Keratinocyte (primary cell): ENCODE measurements around the gene SLC9A8. TPM values are rescaled to one million over a fixed set of nuclear protein-coding genes. Genes with fewer than 3 reads are reported as not detected.

Experiments used
- DNase-seq: peaks from one replicate; pipeline ENCODE4 v3.0.0-alpha.2; 2011; ENCODE audit warnings: low read depth, missing footprints, low spot score
- FAIRE-seq: peaks from 2 replicates; lab custom pipeline; 2011; peaks lifted over from hg19 to GRCh38; lab: Jason Lieb, UNC
- H2AFZ ChIP-seq: 2 replicates; pipeline ENCODE4 v1.6.0; 2012; ENCODE audit warnings: low read length, control low read depth, inconsistent platforms; ENCODE audit not compliant: control insufficient read depth
- H3K27ac ChIP-seq: 2 replicates; pipeline ENCODE4 v1.5.1; 2011; ENCODE audit warnings: low read length; ENCODE audit not compliant: control insufficient read depth, insufficient read depth
- H3K27me3 ChIP-seq: 3 replicates; pipeline ENCODE4 v1.6.0; 2011; ENCODE audit warnings: low read length; ENCODE audit not compliant: control insufficient read depth, insufficient read depth; ENCODE audit errors: extremely low read depth
- H3K36me3 ChIP-seq, 2 experiments: 2 replicates in 1 of 2; 3 replicates in 1 of 2; pipeline ENCODE4 v1.5.1; 2011; ENCODE audit warnings: low read length in 2 of 2, mild to moderate bottlenecking in 1 of 2; ENCODE audit not compliant: control insufficient read depth in 2 of 2, insufficient read depth in 2 of 2; ENCODE audit errors: extremely low read depth in 1 of 2
- H3K4me1 ChIP-seq: 3 replicates; pipeline ENCODE4 v1.5.1; 2011; ENCODE audit warnings: low read length; ENCODE audit not compliant: control insufficient read depth, insufficient read depth; ENCODE audit errors: extremely low read depth
- H3K4me2 ChIP-seq: 3 replicates; pipeline ENCODE4 v1.6.0; 2011; ENCODE audit warnings: low read depth, low read length; ENCODE audit not compliant: control insufficient read depth, insufficient read depth; ENCODE audit errors: extremely low read depth
- H3K4me3 ChIP-seq, 3 experiments: fragments of 200-600 bp in 1 of 3; sonication (generic) in 1 of 3; 2 replicates in 2 of 3; 3 replicates in 1 of 3; pipeline ENCODE4 v1.5.1; 2011 to 2016; ENCODE audit warnings: low read length in 3 of 3, mild to moderate bottlenecking in 3 of 3, control low read depth in 2 of 3, inconsistent platforms in 1 of 3, low read depth in 1 of 3, mixed read lengths in 1 of 3, mixed run types in 1 of 3, moderate library complexity in 1 of 3; ENCODE audit not compliant: control insufficient read depth in 2 of 3, insufficient read depth in 2 of 3; ENCODE audit errors: extremely low read depth in 1 of 3
- H3K79me2 ChIP-seq: 2 replicates; pipeline ENCODE4 v1.6.0; 2012; ENCODE audit warnings: low read length; ENCODE audit not compliant: control insufficient read depth, insufficient read depth
- H3K9ac ChIP-seq: 3 replicates; pipeline ENCODE4 v1.6.0; 2011; ENCODE audit warnings: low read length; ENCODE audit not compliant: control insufficient read depth, insufficient read depth; ENCODE audit errors: extremely low read depth
- H3K9me1 ChIP-seq: 3 replicates; pipeline ENCODE4 v1.6.0; 2011; ENCODE audit warnings: low read length; ENCODE audit not compliant: control insufficient read depth, insufficient read depth; ENCODE audit errors: extremely low read depth
- H3K9me3 ChIP-seq: 2 replicates; pipeline ENCODE4 v1.5.1; 2012; ENCODE audit warnings: low read depth, low read length; ENCODE audit not compliant: control insufficient read depth
- H4K20me1 ChIP-seq: 3 replicates; pipeline ENCODE4 v1.6.0; 2011; ENCODE audit warnings: low read length; ENCODE audit not compliant: control insufficient read depth, insufficient read depth; ENCODE audit errors: extremely low read depth
- CTCF ChIP-seq, 3 experiments: IDR thresholded peaks in 1 of 3; conservative IDR thresholded peaks in 1 of 3; optimal IDR thresholded peaks in 1 of 3; 2 replicates in 2 of 3; 3 replicates in 1 of 3; pipeline versions ENCODE3 to v1.5.1; 2011; ENCODE audit warnings: low read length in 3 of 3, mild to moderate bottlenecking in 3 of 3, moderate library complexity in 2 of 3, control low read depth in 1 of 3, inconsistent platforms in 1 of 3; ENCODE audit not compliant: insufficient read depth in 2 of 3; ENCODE audit errors: extremely low read depth in 1 of 3
- EZH2 ChIP-seq: IDR thresholded peaks from one replicate; pipeline ENCODE4 v1.6.1; 2012; ENCODE audit warnings: inconsistent platforms, mild to moderate bottlenecking, low read length, moderate library complexity
- dilution Hi-C: fragments of 300-500 bp; cut with MboI; formaldehyde crosslinking; loops from one replicate; pipeline ENCODE4 v1.7.0; 2020; ENCODE audit warnings: low sequenced_read_pairs; ENCODE audit not compliant: extremely low pct_ligation_motif_present
- polyA plus RNA-seq, 5 experiments: library from polyadenylated mRNA; depleted of rRNA in 3 of 5; stranded (reverse) in 3 of 5; stranded (forward) in 1 of 5; unstranded in 1 of 5; fragments of >200 nt; gene quantifications; 1 replicate in 1 of 5; 2 replicates in 3 of 5; 3 replicates in 1 of 5; pipeline versions ENCODE4 v1.2.1 to v1.2.3, GENCODE V29; 2011 to 2012; ENCODE audit warnings: missing spikeins in 2 of 5, low read depth in 1 of 5, low replicate concordance in 1 of 5

SLC9A8 gene
- polyA plus RNA-seq, 1 donor (not counting 4 experiments of a cell fraction or from before 2014, with no cell fraction given), result 1.9 TPM

GRCh38 chr20:49915380-49916145, 102.9 kb downstream of the SLC9A8 start, which contains the start of gene SPATA2:
SPATA2 (minus strand) TSS chr20:49915529; CDS start chr20:49908490, 7,039 bp downstream.
- DNase-seq (peak; percentile 74), FAIRE-seq (no peak)
- peaks cover 2% of the 10 kb centered on the region for H3K9me1 ChIP-seq

GRCh38 chr20:49916146-49917002, 103.7 kb downstream of the SLC9A8 start:
- DNase-seq (no peak), FAIRE-seq (no peak)
- peak overlapping the region; percentile 42 for H2AFZ ChIP-seq
- no peaks in the 10 kb centered on the region for H4K20me1 ChIP-seq
- no peaks in the 10 kb centered on the region for H3K9me3 ChIP-seq
- dilution Hi-C loops, result no loop called here
- H3K79me2 ChIP-seq, result peaks cover 39% of the 10 kb centered on the region
- peak overlapping the region; percentile 89 to 100 (median 90) for H3K4me3 ChIP-seq
- TF ChIP-seq CTCF (optimal IDR thresholded peaks at IDR 0.05 in 1 of 3, IDR thresholded peaks at IDR 0.05 in 1 of 3, conservative IDR thresholded peaks at IDR 0.05 in 1 of 3; ENCODE audit: extremely low read depth in 1 of 3, insufficient read depth in 2 of 3, low read length in 3 of 3), result no peak
- no peaks in the 10 kb centered on the region for H3K27me3 ChIP-seq
- peak overlapping the region; percentile 99 for H3K9ac ChIP-seq
- peaks cover 2% of the 10 kb centered on the region for H3K9me1 ChIP-seq
- H3K4me1 ChIP-seq, result peaks cover 21% of the 10 kb centered on the region
- H3K27ac ChIP-seq, result peak overlapping the region; percentile 100
- H3K36me3 ChIP-seq, result peaks cover 0 to 8% of the 10 kb centered on the region in 2 experiments
- H3K4me2 ChIP-seq, result peak overlapping the region; percentile 83

More at GRCh38 chr20:49915380-49916145, 102.9 kb downstream of the SLC9A8 start, which contains the start of gene SPATA2:
- Histone ChIP-seq H3K27ac (peak within 1 kb of the TSS; percentile 100), H3K4me3 (peak within 1 kb of the TSS; percentile 89 to 100 (median 90)), H2AFZ (peak within 1 kb of the TSS; percentile 100), H3K4me2 (peak within 1 kb of the TSS; percentile 83), H3K27me3 (no peaks in the 10 kb centered on the region), H3K9me3 (no peaks in the 10 kb centered on the region), H3K79me2 (peaks cover 47% of the 10 kb centered on the region), H3K36me3 (peaks cover 0 to 8% of the 10 kb centered on the region in 2 experiments), H4K20me1 (no peaks in the 10 kb centered on the region), H3K4me1 (peaks cover 21% of the 10 kb centered on the region), H3K9ac (peak within 1 kb of the TSS; percentile 99)
- dilution Hi-C loops, result no loop called here
- TF ChIP-seq EZH2, result no peak
- TF ChIP-seq CTCF (optimal IDR thresholded peaks at IDR 0.05 in 1 of 3, IDR thresholded peaks at IDR 0.05 in 1 of 3, conservative IDR thresholded peaks at IDR 0.05 in 1 of 3; ENCODE audit: extremely low read depth in 1 of 3, insufficient read depth in 2 of 3, low read length in 3 of 3), result no peak
